GM21529 (cell line): ENCODE measurements around the gene SFXN5.
"Not testable (repeated sequence)": the region's sequence is repeated elsewhere in the genome, so short reads cannot be mapped to it uniquely, and the experiment has no call there.

Source experiments
- ATAC-seq: cut with Tn5 transposase; IDR thresholded peaks from one replicate; pipeline ENCODE4 v1.9.1; 2021; ENCODE audit not compliant: unreplicated experiment

Gene SFXN5

GRCh38 chr2:72913486-72914205 lies 157.9 kb downstream of the SFXN5 start:
- ATAC-seq: no peak

DNA sequence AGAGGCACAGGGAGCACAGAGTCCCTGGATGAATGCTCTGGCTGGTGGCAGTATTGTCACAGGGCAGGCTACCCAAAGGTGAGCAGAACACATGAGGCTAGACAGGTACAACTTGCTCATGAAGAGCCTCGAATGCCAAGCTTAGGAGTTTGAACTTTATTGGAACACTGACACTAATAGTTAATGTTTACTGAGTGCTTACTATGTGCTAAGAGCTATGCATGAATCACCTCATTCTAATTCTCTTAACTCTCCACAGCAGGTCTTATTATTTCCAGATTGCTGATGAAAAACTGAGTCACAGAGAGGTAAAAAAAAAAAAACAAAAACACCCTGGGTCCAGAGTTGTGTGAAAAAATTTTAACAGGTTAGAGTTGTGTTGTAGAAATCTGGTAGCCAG lies 160.3 kb downstream of the SFXN5 start:
- ATAC-seq: no peak

DNA sequence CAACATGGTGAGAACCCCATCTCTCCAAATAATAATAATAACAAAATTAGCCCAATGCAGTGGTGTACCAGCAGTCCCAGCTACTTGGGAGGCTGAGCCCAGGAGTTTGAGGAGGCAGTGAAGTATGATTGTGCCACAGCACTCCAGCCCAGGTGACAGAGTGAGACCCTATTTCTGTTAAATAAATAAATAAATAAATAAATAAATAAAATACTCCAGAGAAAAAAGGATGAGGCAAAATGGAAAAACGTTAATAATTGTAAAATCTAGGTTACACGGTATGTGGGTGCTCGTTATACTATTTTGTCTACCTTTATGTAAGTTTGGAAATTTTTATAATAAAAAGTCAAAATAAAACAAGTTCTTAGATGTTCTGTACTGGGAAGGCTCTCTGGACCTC lies 162.8 kb downstream of the SFXN5 start:
- ATAC-seq: no peak

DNA sequence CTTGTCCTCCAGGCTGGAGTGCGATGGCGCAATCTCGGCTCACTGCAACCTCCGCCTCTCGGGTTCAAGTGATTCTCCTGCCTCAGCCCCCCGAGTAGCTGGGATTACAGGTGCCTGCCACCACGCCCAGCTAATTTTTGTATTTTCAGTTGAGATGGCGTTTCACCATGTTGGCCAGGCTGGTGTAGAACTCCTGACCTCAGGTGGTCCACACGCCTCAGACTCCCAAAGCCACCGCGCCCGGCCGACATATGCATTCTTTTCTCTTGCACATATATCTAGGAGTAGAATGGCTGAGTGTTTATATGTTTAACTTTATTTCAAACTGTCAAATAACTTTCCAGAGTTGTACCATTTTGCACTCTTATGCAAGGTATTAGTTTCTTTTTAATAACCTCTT lies 164.1 kb downstream of the SFXN5 start:
- not testable (repeated sequence) for ATAC-seq

- no peak for ATAC-seq
Measured at GRCh38 chr2:72901426-72901825, 170.1 kb downstream of the SFXN5 start.

DNA sequence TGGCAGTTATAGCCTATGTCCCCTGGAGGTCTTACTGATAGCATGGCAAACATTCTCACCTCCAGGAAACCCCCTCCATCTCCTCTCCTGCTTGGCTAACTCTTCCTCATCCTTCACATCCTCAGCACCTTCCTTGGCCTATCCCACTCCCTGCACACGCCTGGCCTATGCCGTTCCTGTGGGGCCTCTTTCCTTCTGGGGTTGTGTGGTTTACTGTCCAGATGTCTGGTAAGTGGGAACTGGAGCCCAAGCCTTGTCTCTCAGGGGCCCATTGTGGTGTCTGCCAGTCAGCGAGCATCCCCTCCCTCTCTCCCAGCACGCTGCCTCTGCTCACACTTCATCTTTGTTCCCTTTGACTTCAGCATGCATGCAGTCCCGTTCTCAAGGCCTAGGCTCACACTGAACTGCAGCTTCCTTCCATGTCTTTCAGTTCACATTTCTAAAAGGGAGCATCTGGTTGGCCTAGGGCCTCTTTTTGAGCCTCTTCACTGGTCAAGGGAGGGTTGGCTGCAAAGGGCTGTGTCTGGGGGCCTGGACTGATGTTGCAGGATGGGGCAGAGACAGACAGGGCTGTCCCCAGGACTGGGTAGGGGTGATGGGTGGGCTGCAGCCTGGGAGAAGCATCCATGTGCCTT lies 171.2 kb downstream of the SFXN5 start:
- ATAC-seq: no peak

DNA sequence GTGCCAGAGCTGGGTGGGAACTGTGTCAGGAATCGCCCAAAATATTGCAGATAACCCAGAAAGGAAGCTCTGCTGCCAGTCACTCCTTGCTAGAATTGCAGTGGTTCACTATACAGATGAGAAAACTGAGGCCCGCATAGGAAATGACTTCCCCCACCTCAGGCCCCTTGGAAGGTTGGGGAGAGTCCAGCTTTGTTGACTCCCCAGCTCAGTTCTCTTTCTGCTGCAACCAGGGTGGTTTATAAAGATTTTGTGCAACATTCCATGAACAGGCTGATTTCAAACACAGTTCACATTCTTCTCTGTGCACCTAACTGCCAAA lies 173.0 kb downstream of the SFXN5 start:
- no peak for ATAC-seq

GRCh38 chr2:72897785-72898584 lies 173.5 kb downstream of the SFXN5 start:
- ATAC-seq: no peak

DNA sequence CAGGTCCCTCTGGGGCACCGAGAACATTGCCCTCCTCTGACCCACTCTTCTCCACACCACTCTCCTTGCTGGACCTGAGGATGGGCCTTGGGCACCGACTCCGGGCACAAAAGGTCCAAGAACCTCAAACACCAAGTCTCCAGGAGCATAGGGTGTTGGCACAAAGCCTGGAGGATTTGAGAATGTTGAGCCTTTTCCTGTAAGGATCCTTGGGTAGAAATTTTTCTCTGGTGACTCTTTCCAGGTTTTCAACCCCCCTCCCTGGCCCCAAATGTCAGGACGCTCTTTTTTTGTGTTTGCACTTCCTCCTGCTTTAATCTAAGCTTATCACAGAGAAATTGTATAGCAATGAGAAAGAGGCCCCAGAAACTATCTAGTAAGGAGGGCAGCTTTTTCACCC lies 175.1 kb downstream of the SFXN5 start:
- no peak for ATAC-seq

- no peak for ATAC-seq
Measured at GRCh38 chr2:72895759-72896281, 175.7 kb downstream of the SFXN5 start.

- no peak for ATAC-seq
Measured at GRCh38 chr2:72895154-72895553, 176.4 kb downstream of the SFXN5 start.

GRCh38 chr2:72894514-72894913 lies 177.0 kb downstream of the SFXN5 start:
- no peak for ATAC-seq

DNA sequence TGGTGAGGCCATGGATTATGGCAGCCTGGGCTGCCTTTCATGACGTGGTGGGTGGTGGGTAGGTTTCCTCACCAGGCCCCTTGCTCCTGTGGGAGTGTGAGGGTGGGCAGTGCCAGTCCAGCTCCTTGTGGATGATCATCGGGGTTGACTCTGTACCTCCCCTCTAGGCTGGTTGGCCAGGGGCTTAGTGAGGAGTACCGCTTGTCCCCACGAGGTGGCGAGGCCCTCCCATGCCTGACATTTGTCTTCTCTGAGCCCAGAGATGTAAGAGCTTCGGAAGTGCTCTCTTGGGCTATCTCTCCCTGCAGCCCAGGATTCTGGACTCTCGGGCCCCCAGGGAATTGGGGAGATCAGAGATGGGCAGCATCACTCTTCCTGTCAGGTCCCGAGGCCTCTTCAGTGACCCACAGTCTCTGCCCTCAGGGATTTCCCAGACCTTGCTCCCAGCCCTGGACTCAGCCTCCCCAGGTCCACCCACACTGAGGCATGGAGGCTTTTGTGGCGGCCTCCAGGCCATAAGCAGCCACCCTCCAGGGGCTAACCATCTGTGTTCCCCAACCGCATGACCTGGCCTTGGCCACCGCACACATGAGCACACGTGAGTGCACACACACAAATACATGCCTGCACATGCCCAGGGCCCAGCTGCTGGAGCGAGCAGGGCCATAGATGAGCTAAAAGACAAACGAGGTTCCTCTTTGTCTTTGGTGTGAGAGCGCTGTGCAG lies 177.8 kb downstream of the SFXN5 start:
- ATAC-seq: peak; percentile 78

GRCh38 chr2:72892506-72893173 lies 178.9 kb downstream of the SFXN5 start:
- peak; percentile 61 for ATAC-seq
